GM19452 (cell line): Measurements from ENCODE around the gene CKS2.

Experiments
- ATAC-seq: cut with Tn5 transposase; IDR thresholded peaks from one replicate; pipeline ENCODE4 v1.9.1; 2021; ENCODE audit not compliant: unreplicated experiment

Gene CKS2

DNA sequence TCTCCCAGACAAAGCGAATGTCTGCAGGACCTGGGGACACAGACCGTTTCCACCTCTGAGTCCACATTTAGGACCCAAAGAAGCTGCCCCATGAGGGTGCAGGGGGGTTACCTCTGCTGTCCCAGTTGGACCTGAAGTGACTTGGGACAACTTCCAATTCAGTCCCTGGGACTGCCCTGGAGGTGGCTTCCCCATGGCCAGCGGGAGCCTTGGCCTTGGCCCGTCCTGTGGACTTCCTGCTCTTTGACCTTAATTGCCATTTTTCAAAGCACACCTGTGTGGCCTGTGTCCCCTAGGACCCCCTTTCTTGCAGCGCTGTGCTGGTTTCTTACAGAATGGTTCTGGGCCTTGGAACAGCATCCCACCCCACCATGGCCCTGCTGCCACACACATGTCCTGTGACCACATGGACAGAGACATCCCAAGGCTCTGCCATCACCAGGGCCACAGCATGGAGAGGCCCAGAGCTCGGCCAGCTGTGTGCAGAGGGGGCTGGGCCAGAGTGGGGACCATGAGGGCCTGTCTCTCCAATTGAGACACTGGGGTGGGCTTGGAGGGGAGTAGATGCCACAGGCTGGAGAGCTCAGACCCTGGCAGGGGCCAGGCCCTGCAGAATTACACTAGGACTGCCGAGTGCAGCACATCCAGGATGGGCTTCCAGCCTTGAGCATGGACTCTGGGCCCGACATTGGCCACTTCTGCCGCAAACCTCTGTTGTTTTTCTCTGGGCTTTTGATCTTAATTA lies 53.1 kb downstream of the CKS2 start:
- ATAC-seq: no peak

DNA sequence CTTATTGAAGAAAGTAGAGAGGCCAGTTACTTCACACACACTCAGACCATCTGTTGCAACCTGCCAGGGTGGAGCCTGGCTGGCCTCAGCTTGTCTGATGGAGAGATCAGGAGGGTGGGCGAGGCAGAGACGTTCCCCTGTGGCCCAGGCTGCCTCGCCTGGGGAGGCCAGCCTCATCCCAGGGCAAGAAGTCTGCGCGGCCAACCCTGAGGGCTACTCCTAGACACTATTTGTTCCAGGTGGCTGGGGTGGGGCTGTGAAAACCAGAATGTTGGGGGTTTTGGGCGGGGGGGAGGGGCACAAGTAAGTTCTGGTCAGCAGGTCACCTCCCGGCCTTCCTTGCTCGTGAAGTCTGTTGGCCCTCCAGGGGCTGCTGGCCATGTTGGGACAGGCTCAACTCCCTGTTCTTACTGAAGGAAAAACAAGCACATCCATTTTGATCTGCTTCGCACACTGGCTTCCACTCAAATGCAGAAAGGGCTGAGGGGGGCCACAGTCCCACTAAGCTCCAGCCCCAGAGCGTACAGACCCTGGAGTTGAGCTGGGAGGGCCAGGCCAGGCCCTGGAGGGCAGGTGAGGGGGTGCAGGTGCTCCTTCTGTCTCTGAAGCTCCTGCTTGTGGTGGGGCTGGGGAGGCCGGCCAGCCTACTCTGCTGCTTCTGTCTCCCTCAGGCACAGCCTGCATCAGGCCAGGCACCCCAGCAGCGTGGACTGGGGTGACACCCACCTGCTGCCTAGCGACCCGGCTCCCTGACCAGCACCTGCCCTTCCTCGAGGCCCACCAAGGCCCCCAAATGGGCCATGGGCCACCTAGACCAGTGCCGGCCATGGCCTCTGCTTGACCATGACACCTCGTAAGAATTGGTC lies 53.9 kb downstream of the CKS2 start:
- ATAC-seq: no peak

GRCh38 chr9:89365532-89365912 lies 54.5 kb downstream of the CKS2 start:
- no peak for ATAC-seq
